IPS-20b (cell line): ENCODE data around the gene ARID5B.

Source experiments
- H3K27ac ChIP-seq: one replicate; pipeline ENCODE4 v1.5.1; 2013; ENCODE audit warnings: low read length
- H3K27me3 ChIP-seq: 2 replicates; pipeline ENCODE4 v1.6.1; 2013; ENCODE audit warnings: mild to moderate bottlenecking, low read length, inconsistent platforms; ENCODE audit not compliant: insufficient read depth
- H3K36me3 ChIP-seq: 2 replicates; pipeline ENCODE4 v1.6.1; 2013; ENCODE audit warnings: low read depth, mild to moderate bottlenecking, inconsistent platforms, low read length, moderate library complexity; ENCODE audit not compliant: insufficient read depth
- H3K4me1 ChIP-seq: 2 replicates; pipeline ENCODE4 v1.6.1; 2013; ENCODE audit warnings: mild to moderate bottlenecking, control low read depth, inconsistent platforms, low read length, moderate library complexity; ENCODE audit not compliant: insufficient read depth
- H3K4me3 ChIP-seq: 2 replicates; pipeline ENCODE4 v1.5.1; 2013; ENCODE audit warnings: mild to moderate bottlenecking, low read length, inconsistent platforms
- H3K9ac ChIP-seq: 2 replicates; pipeline ENCODE4 v1.6.1; 2013; ENCODE audit warnings: low read depth, mild to moderate bottlenecking, inconsistent platforms, low read length, moderate library complexity
- H3K9me3 ChIP-seq: 2 replicates; pipeline ENCODE4 v1.6.1; 2013; ENCODE audit warnings: mild to moderate bottlenecking, low read depth, low read length, inconsistent platforms; ENCODE audit not compliant: insufficient read depth

The ARID5B gene

DNA sequence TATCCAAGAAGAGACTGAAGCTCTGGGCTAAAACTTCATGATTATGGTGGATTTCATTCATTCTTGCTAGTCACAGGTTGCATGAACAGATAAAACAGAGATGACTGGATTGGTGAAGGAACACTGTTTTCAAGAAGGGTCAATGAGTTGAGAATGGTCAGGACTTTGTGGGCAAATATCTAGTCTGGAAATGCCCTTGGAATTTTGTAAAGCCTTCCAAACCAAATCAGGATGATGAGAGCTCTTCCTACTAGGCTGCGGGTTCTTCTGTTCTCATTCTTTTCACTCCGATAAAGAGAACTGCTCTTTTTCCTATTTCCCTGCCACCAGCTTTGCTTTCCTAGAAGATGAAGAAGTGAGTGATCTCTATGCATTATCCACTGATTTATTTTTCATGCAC lies 171.4 kb downstream of the ARID5B start:
- H3K36me3 ChIP-seq, result no peaks in the 10 kb centered on the region

DNA sequence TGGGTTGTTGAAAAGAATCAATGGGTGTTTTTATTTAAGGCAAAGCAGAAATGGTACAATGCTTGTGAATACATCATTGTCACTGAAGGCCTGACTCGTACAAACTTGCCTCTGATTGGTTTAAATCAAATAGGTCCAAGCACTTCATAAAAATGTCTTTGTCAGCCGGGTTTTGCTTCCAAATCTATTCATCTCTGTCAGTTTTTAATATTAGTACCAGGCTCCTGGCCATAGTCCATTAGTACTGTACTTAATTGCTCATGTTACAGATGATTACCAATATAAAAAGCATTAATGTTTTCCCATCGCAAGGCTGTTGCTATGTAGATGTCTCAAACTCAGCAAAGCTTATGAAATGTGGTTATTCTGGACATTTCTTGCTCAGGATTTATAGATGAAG lies 171.9 kb downstream of the ARID5B start:
- Histone ChIP-seq H3K27me3 (no peaks in the 10 kb centered on the region), H3K4me1 (peaks cover 4% of the 10 kb centered on the region; the same call in 1 of the 2 replicates), H3K36me3 (no peaks in the 10 kb centered on the region), H3K27ac (no peak overlapping the region), H3K9ac (no peak overlapping the region), H3K4me3 (no peak overlapping the region), H3K9me3 (no peaks in the 10 kb centered on the region)

More for the DNA sequence above, 171.4 kb downstream of the ARID5B start:
- Histone ChIP-seq H3K9ac (no peak overlapping the region), H3K27ac (no peak overlapping the region), H3K4me1 (peaks cover 4% of the 10 kb centered on the region; the same call in 1 of the 2 replicates), H3K27me3 (no peaks in the 10 kb centered on the region), H3K9me3 (no peaks in the 10 kb centered on the region), H3K4me3 (no peak overlapping the region)

DNA sequence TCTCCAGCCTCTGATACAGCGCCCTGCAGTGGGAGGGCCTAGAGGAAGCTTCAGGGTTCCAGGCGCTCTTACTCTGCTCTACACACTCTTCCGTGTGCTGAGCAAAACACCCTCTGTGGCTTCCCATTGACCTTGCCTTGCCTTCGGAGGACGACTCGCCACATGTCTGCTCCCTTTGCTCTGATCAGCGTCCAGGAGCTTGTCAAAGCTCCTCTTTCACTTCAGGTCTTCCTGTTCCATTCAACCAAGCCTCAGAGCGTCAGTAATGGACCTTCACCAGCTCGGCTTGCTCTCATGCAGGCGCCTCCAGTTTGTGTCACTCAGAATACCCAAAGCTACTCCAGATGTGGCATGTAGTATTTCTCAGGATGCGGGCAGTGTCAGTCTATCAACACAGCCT lies 173.9 kb downstream of the ARID5B start:
- Histone ChIP-seq H3K27ac (no peak overlapping the region), H3K36me3 (no peaks in the 10 kb centered on the region), H3K4me3 (no peak overlapping the region), H3K9me3 (no peaks in the 10 kb centered on the region), H3K4me1 (no peaks in the 10 kb centered on the region), H3K27me3 (no peaks in the 10 kb centered on the region), H3K9ac (no peak overlapping the region)

DNA sequence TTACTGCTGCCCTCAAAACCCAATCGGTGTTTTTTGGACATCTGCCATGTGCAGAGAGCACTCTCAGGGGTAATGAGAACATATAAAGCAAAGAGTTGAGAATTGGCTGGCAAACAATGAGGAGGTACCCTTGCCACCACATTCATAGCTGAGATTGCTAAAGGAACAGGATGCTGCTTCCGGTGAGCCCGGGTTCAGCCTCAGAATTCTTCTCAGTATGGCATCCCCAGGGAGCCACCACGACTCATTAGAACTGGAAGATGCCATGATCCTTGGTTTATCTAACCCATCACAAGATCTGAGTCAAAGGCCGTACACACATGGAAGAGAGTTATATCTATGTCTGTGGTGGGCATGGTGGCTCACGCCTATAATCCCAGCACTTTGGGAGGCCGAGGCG lies 174.4 kb downstream of the ARID5B start:
- no peak overlapping the region for H3K4me3 ChIP-seq
- no peaks in the 10 kb centered on the region for H3K36me3 ChIP-seq
- H3K9ac ChIP-seq, result no peak overlapping the region
- no peaks in the 10 kb centered on the region for H3K4me1 ChIP-seq
- H3K27me3 ChIP-seq, result no peaks in the 10 kb centered on the region
- no peak overlapping the region for H3K27ac ChIP-seq
- H3K9me3 ChIP-seq, result no peaks in the 10 kb centered on the region

DNA sequence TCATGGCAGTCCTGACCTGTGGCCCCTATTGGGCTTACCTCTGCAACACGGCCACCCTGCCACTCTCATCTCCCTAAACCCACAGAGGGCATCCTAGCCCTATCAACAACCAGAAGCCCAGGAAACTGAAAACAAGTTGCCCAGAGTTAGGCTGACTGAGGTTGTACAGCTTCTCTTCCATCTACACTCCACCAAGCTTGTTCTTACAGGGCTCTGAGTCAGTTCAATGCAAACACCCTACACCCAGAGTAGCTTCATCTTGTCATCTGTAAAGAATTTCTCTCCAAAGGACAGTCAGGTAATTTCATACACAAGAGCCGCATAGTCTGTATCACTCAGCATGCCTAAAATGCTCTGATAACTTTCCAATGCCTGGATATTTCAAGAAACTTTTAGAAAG lies 175.4 kb downstream of the ARID5B start:
- Histone ChIP-seq H3K4me3 (no peak overlapping the region), H3K27me3 (no peaks in the 10 kb centered on the region), H3K36me3 (no peaks in the 10 kb centered on the region), H3K4me1 (no peaks in the 10 kb centered on the region), H3K27ac (no peak overlapping the region), H3K9ac (no peak overlapping the region), H3K9me3 (no peaks in the 10 kb centered on the region)

DNA sequence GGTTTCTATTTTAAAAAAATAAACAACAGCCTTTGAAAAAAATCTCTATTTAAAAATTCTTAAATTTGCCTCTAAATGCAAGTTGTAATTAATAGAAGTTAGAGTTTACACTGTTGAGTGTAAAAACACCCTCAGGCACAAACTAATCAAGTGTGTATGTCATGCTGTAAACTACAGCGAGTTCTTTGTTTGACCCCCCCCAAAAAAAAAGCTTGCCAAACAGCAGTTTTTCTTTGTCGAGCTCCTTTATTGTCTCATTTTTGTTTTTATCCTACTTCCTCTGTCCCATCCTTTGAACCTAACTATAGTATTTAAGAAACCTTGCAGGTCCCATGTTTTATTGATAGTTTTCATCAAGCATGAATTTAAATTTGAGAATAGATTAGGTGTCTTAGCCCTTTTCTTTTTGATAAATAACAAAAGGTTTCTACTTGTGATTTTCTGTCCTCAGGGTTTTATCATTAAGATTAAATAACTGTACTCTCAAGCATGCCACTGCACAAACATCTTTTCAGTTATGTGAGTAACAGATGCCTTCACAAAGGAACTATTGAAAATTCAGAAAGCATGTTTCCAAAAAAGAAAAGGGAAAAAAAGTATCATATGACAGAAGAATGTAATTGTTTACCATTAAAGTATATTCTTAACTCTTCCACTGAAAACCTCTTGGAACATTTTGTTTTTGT lies 176.0 kb downstream of the ARID5B start:
- no peak overlapping the region for H3K9ac ChIP-seq
- no peaks in the 10 kb centered on the region for H3K27me3 ChIP-seq
- H3K9me3 ChIP-seq, result no peaks in the 10 kb centered on the region
- H3K4me3 ChIP-seq, result no peak overlapping the region
- H3K4me1 ChIP-seq, result no peaks in the 10 kb centered on the region
- H3K27ac ChIP-seq, result no peak overlapping the region
- no peaks in the 10 kb centered on the region for H3K36me3 ChIP-seq

DNA sequence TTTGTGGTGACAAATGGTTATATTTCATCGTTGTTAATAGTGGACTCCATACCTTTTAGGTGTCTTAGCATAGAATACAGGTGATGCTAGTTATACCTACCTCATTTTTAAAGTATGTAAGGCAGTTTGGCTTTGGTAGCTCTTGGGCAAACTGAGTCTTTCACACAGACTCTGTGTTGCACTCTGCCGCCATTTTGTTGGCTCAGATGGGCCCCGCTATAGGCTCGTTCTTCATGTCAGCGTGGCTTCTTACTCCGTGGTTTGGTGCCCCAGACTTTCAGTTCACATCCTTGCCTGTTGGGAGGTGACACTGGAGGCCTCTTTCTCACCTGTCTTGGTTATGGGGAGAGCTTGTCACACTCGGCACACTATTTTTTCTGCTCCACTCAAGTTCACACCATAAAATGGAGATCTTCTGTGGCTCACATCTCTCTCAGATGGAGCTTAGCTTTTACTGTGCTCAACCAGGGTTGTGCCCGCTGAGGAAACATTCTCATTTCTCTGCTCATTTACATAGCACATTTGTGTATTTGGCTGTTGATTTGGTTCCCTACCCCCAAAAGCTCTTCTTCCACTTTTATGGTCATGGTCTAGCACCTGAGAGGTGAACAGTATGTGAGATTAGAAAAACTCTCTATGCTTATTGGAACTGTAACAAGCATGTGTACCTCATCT lies 178.5 kb downstream of the ARID5B start:
- H3K9me3 ChIP-seq, result no peaks in the 10 kb centered on the region
- H3K4me3 ChIP-seq, result no peak overlapping the region
- H3K27me3 ChIP-seq, result no peaks in the 10 kb centered on the region
- H3K36me3 ChIP-seq, result no peaks in the 10 kb centered on the region
- H3K9ac ChIP-seq, result no peak overlapping the region
- H3K4me1 ChIP-seq, result no peaks in the 10 kb centered on the region
- H3K27ac ChIP-seq, result no peak overlapping the region

DNA sequence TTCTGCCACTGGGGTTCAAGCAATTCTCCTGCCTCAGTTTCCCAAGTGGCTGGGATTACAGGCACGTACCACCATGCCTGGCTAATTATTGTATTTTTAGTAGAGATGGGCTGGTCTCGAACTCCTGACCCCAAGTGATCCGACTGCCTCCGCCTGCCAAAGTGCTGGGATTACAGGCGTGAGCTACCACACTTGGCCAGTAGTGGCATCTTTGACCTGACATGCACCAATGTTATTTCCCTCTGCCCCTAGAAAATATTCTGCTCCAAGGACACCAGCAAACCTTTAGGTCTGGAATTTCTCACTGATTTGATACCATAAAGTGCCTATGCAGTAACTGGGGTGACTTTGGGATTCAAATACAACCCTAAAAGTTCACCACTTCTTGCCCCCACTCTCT lies 179.4 kb downstream of the ARID5B start:
- Histone ChIP-seq H3K4me1 (no peaks in the 10 kb centered on the region), H3K36me3 (no peaks in the 10 kb centered on the region), H3K27ac (no peak overlapping the region), H3K9ac (no peak overlapping the region), H3K4me3 (no peak overlapping the region), H3K9me3 (no peaks in the 10 kb centered on the region), H3K27me3 (no peaks in the 10 kb centered on the region)

DNA sequence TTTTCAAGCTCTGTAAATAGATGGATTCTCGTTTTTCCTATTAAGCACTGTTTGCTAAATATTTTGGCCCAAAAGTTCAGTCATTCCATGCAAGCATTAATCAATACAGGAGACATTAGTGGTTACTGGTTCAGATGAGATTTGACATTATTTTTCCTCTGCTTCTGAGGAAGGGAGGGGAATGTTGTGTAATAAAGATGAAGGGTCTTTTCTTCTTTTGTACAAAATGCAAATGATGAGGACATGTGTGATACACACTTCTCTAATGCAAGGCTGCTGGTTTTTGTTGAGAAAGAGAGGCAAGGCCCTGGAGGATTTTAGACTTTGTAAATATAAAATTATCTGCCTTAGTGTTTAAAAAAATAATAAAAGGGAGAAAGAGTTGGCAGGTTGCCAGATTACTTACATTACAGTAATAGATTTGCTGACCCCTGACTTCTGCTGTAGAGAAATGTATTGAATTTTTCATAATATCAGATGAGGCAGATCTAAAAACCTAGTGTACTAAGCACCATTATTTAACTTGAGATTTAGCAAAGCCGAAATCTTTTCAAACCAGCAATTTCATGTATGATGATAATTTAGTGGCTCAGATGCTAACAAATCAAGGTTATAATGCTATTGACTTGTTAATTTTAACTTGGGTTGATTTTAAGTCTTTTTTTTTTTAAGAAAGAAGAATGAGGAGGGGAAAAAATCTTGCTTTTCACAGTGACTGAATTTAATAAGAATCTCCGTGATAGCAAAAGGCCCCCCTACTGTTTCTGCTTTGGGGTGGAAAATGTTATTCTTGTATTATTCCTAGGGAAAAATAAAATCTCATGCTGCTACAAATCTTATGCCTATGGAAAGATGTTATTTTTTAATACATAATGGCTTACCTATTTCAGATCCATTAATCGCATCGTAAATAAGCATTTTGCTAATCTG lies 180.1 kb downstream of the ARID5B start:
- Histone ChIP-seq H3K4me1 (no peaks in the 10 kb centered on the region), H3K4me3 (no peak overlapping the region), H3K9ac (no peak overlapping the region), H3K27me3 (no peaks in the 10 kb centered on the region), H3K36me3 (no peaks in the 10 kb centered on the region), H3K9me3 (no peaks in the 10 kb centered on the region), H3K27ac (no peak overlapping the region)

DNA sequence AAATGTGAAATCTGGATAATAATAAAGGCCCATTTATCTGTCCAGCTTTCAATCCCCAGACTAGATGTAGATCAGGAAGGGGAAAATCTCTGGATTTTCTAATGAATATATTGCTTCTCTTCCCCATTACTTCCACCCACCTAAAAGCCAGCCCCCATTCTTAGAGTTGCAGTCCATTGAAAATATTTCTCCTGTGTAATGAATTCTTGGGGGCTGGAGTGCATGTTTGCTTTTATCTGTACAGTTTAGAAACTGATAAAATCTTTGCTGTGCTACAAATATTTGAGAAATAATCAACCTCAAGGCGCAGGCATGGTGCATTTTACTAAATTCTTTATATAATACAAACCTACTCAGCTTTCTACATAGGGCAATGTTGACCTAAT lies 180.8 kb downstream of the ARID5B start:
- Histone ChIP-seq H3K9ac (no peak overlapping the region), H3K36me3 (no peaks in the 10 kb centered on the region), H3K27me3 (no peaks in the 10 kb centered on the region), H3K9me3 (no peaks in the 10 kb centered on the region), H3K4me1 (no peaks in the 10 kb centered on the region), H3K27ac (no peak overlapping the region), H3K4me3 (no peak overlapping the region)

DNA sequence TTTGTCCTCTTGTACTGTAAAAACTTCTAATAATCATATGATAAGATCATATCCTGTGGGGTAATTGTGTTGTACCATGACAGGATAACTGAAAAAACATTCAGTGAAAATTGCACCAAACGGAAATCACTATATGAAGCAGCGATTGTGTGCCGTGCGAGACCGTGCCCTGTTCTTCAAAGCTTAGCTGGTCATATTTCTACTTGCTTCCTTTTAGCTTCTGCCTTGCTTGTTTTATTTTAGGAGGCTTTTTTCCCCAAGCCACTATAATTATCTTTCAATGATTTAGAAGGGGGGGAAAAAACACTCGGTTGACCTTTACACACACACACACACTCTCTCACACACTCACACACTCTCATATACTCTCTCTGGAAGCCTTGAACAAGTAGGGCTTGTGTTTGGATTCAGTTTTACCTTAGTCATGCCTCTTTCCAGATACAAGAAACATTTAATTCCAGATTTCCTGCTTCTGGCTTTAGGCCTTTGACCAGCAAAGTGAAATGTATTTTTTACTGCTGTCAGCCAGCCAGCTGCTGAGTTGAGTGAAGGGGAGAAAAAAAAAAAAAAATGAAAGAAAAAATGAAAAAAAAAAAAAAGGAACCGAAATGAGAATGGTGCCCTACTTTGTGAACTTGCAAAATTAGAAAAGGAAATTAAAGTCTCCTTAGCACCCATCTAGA lies 181.4 kb downstream of the ARID5B start:
- H3K9ac ChIP-seq, result no peak overlapping the region; the same call in 1 of the 2 replicates

More for the DNA sequence above, 181.4 kb downstream of the ARID5B start:
- no peak overlapping the region for H3K27ac ChIP-seq
- H3K36me3 ChIP-seq, result no peaks in the 10 kb centered on the region
- H3K9me3 ChIP-seq, result no peaks in the 10 kb centered on the region
- H3K4me3 ChIP-seq, result no peak overlapping the region
- H3K4me1 ChIP-seq, result no peaks in the 10 kb centered on the region
- H3K27me3 ChIP-seq, result no peaks in the 10 kb centered on the region
